A549 (cell line): Measurements from ENCODE around the gene UBTD2.

Experiments
- CEBPB ChIP-seq, 2 experiments: fragments of >200 bp in 1 of 2; sonication (Bioruptor Twin) in 1 of 2; formaldehyde crosslinking in 1 of 2; IDR thresholded peaks; 2 replicates each; pipeline ENCODE4 v1.6.1; 2012 to 2016
- EP300 ChIP-seq, 2 experiments: fragments of >200 bp; sonication (Bioruptor Twin); formaldehyde crosslinking; IDR thresholded peaks; 2 replicates in 1 of 2; 3 replicates in 1 of 2; pipeline ENCODE4 v1.6.1; 2016 to 2017
- ESRRA ChIP-seq: fragments of 150-350 bp; IDR thresholded peaks from 2 replicates; pipeline ENCODE4 v1.6.1; 2014; ENCODE audit warnings: mild to moderate bottlenecking, low read length, borderline replicate concordance
- POLR2A ChIP-seq: IDR thresholded peaks from 2 replicates; pipeline ENCODE4 v1.6.1; 2012; ENCODE audit warnings: mild to moderate bottlenecking, low read length
- RAD21 ChIP-seq, 2 experiments: fragments of >200 bp in 1 of 2; sonication (Bioruptor Twin) in 1 of 2; formaldehyde crosslinking in 1 of 2; IDR thresholded peaks in 1 of 2; conservative IDR thresholded peaks in 1 of 2; 2 replicates in 1 of 2; 3 replicates in 1 of 2; pipeline ENCODE4 v1.6.1; 2012 to 2018; ENCODE audit warnings: inconsistent platforms in 1 of 2
- RCOR1 ChIP-seq: fragments of 150-350 bp; IDR thresholded peaks from 2 replicates; pipeline ENCODE4 v1.6.1; 2014; ENCODE audit warnings: antibody characterized with exemption, low read length, low read depth
- ZNF302 ChIP-seq: fragments of 250-450 bp; sonication (Bioruptor Pico); IDR thresholded peaks from 2 replicates; pipeline ENCODE4 v1.9.0; 2021; ENCODE audit warnings: inconsistent platforms, mild to moderate bottlenecking, moderate library complexity
- TF ChIP-seq, protein P1 (sequence below): IDR thresholded peaks from 2 replicates; pipeline ENCODE4 v1.6.1; 2012
- TF ChIP-seq, protein P2 (sequence below): fragments of >200 bp; sonication (Bioruptor Twin); formaldehyde crosslinking; IDR thresholded peaks from 3 replicates; pipeline ENCODE4 v1.5.1; 2016
- TF ChIP-seq, protein P3 (sequence below): fragments of 200-600 bp; sonication (generic); IDR thresholded peaks from 2 replicates; pipeline ENCODE4 v1.6.1; 2016; ENCODE audit warnings: antibody characterized with exemption, mild to moderate bottlenecking, moderate library complexity
- TF ChIP-seq, protein P4 (sequence below): fragments of >200 bp; sonication (Bioruptor Twin); formaldehyde crosslinking; IDR thresholded peaks from 3 replicates; pipeline ENCODE4 v1.6.1; 2016
- TF ChIP-seq, protein P5 (sequence below): fragments of 450-650 bp; IDR thresholded peaks from 2 replicates; pipeline ENCODE4 v1.6.1; 2014; ENCODE audit warnings: antibody characterized with exemption
- TF ChIP-seq, protein P6 (sequence below): fragments of 150-350 bp; IDR thresholded peaks from 2 replicates; pipeline ENCODE4 v1.6.1; 2014; ENCODE audit warnings: low read depth, mild to moderate bottlenecking, low read length

DNA sequence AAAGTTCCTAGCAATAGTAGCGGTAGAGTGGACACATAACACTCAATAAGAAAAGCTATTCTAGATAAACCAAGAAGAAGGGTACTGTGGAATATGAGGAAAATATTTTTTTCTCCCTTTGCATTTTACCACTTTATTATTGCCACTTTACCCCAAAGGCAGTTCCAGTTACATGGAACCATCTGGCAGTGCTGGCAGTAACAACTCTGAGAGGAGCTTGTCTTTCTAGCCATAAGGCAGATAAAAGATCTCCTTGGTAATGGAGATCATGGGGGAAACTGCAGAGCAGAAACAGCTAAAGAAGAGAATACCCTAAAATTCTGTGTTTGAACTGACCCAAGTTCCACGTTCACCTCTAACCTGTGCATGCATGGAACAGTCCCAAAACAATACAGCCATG lies 38.5 kb downstream of the UBTD2 start:
- no peak for TF ChIP-seq POLR2A
- TF ChIP-seq, protein P1, sequence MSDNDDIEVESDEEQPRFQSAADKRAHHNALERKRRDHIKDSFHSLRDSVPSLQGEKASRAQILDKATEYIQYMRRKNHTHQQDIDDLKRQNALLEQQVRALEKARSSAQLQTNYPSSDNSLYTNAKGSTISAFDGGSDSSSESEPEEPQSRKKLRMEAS = no peak
- TF ChIP-seq, protein P2, sequence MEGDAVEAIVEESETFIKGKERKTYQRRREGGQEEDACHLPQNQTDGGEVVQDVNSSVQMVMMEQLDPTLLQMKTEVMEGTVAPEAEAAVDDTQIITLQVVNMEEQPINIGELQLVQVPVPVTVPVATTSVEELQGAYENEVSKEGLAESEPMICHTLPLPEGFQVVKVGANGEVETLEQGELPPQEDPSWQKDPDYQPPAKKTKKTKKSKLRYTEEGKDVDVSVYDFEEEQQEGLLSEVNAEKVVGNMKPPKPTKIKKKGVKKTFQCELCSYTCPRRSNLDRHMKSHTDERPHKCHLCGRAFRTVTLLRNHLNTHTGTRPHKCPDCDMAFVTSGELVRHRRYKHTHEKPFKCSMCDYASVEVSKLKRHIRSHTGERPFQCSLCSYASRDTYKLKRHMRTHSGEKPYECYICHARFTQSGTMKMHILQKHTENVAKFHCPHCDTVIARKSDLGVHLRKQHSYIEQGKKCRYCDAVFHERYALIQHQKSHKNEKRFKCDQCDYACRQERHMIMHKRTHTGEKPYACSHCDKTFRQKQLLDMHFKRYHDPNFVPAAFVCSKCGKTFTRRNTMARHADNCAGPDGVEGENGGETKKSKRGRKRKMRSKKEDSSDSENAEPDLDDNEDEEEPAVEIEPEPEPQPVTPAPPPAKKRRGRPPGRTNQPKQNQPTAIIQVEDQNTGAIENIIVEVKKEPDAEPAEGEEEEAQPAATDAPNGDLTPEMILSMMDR = no peak
- TF ChIP-seq, protein P3, sequence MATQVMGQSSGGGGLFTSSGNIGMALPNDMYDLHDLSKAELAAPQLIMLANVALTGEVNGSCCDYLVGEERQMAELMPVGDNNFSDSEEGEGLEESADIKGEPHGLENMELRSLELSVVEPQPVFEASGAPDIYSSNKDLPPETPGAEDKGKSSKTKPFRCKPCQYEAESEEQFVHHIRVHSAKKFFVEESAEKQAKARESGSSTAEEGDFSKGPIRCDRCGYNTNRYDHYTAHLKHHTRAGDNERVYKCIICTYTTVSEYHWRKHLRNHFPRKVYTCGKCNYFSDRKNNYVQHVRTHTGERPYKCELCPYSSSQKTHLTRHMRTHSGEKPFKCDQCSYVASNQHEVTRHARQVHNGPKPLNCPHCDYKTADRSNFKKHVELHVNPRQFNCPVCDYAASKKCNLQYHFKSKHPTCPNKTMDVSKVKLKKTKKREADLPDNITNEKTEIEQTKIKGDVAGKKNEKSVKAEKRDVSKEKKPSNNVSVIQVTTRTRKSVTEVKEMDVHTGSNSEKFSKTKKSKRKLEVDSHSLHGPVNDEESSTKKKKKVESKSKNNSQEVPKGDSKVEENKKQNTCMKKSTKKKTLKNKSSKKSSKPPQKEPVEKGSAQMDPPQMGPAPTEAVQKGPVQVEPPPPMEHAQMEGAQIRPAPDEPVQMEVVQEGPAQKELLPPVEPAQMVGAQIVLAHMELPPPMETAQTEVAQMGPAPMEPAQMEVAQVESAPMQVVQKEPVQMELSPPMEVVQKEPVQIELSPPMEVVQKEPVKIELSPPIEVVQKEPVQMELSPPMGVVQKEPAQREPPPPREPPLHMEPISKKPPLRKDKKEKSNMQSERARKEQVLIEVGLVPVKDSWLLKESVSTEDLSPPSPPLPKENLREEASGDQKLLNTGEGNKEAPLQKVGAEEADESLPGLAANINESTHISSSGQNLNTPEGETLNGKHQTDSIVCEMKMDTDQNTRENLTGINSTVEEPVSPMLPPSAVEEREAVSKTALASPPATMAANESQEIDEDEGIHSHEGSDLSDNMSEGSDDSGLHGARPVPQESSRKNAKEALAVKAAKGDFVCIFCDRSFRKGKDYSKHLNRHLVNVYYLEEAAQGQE = no peak
- no peak for TF ChIP-seq RAD21 (conservative IDR thresholded peaks at IDR 0.05 in 1 of 2, IDR thresholded peaks at IDR 0.05 in 1 of 2)
- TF ChIP-seq, protein P4, sequence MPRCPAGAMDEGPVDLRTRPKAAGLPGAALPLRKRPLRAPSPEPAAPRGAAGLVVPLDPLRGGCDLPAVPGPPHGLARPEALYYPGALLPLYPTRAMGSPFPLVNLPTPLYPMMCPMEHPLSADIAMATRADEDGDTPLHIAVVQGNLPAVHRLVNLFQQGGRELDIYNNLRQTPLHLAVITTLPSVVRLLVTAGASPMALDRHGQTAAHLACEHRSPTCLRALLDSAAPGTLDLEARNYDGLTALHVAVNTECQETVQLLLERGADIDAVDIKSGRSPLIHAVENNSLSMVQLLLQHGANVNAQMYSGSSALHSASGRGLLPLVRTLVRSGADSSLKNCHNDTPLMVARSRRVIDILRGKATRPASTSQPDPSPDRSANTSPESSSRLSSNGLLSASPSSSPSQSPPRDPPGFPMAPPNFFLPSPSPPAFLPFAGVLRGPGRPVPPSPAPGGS = no peak
- TF ChIP-seq RCOR1 = no peak
- TF ChIP-seq, protein P5, sequence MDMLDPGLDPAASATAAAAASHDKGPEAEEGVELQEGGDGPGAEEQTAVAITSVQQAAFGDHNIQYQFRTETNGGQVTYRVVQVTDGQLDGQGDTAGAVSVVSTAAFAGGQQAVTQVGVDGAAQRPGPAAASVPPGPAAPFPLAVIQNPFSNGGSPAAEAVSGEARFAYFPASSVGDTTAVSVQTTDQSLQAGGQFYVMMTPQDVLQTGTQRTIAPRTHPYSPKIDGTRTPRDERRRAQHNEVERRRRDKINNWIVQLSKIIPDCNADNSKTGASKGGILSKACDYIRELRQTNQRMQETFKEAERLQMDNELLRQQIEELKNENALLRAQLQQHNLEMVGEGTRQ = no peak
- no peak for TF ChIP-seq ESRRA
- no peak for TF ChIP-seq ZNF302 (CRISPR knock-in tag)
- no peak for TF ChIP-seq CEBPB (IDR thresholded peaks at IDR 0.05)
- TF ChIP-seq, protein P6, sequence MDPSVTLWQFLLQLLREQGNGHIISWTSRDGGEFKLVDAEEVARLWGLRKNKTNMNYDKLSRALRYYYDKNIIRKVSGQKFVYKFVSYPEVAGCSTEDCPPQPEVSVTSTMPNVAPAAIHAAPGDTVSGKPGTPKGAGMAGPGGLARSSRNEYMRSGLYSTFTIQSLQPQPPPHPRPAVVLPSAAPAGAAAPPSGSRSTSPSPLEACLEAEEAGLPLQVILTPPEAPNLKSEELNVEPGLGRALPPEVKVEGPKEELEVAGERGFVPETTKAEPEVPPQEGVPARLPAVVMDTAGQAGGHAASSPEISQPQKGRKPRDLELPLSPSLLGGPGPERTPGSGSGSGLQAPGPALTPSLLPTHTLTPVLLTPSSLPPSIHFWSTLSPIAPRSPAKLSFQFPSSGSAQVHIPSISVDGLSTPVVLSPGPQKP = no peak
- no peak for TF ChIP-seq EP300 (IDR thresholded peaks at IDR 0.05)
